K562 (cell line): ENCODE measurements around the gene NRSN2. TPM values are rescaled to one million over a fixed set of nuclear protein-coding genes. Genes with fewer than 3 reads are reported as not detected.

Experiments used
- CHD2 ChIP-seq: IDR thresholded peaks from 2 replicates; pipeline ENCODE4 v1.6.1; 2011; ENCODE audit warnings: low read depth, low read length
- COPS2 ChIP-seq: fragments of 450-650 bp; conservative IDR thresholded peaks from 2 replicates; pipeline ENCODE4 v1.6.1; 2016; ENCODE audit warnings: mild to moderate bottlenecking, moderate library complexity
- CREB1 ChIP-seq, 2 experiments: sonication (generic) in 1 of 2; formaldehyde crosslinking in 1 of 2; IDR thresholded peaks; 2 replicates each; pipeline versions ENCODE4 v1.6.1 to v1.8.0; 2012 to 2022; ENCODE audit warnings: inconsistent platforms in 1 of 2, mild to moderate bottlenecking in 1 of 2, missing genetic modification reagents in 1 of 2, moderate library complexity in 1 of 2
- DACH1 ChIP-seq: fragments of 450-650 bp; IDR thresholded peaks from 2 replicates; pipeline ENCODE4 v1.6.1; 2018; ENCODE audit not compliant: partially characterized antibody
- GABPA ChIP-seq: fragments of 200-800 bp; sonication (Bioruptor generic); conservative IDR thresholded peaks from 2 replicates; pipeline ENCODE4 v1.6.1; 2016; ENCODE audit warnings: low read depth, missing genetic modification characterization, missing compliant biosample characterization
- GTF2E2 ChIP-seq: fragments of 200-800 bp; sonication (Bioruptor generic); IDR thresholded peaks from 2 replicates; pipeline ENCODE4 v1.6.1; 2016; ENCODE audit warnings: missing genetic modification characterization, missing compliant biosample characterization
- IRF1 ChIP-seq: sonication (generic); formaldehyde crosslinking; IDR thresholded peaks from 2 replicates; pipeline ENCODE4 v1.8.0; 2022; ENCODE audit warnings: missing genetic modification reagents, mild to moderate bottlenecking, borderline replicate concordance
- RBM22 ChIP-seq: fragments of 200-400 bp; formaldehyde crosslinking; IDR thresholded peaks from 2 replicates; pipeline ENCODE4 v1.6.1; 2018; ENCODE audit warnings: low read length, low read depth; ENCODE audit not compliant: poor library complexity, severe bottlenecking
- SMARCA5 ChIP-seq: fragments of 450-650 bp; IDR thresholded peaks from 2 replicates; pipeline ENCODE4 v1.6.1; 2016
- TCF7L2 ChIP-seq: fragments of 150-350 bp; IDR thresholded peaks from 2 replicates; pipeline ENCODE4 v1.6.1; 2016; ENCODE audit warnings: low read depth, mild to moderate bottlenecking, low read length, moderate library complexity
- U2AF1 ChIP-seq: fragments of 200-400 bp; formaldehyde crosslinking; optimal IDR thresholded peaks from 2 replicates; pipeline ENCODE3; 2017; ENCODE audit warnings: mild to moderate bottlenecking, low read depth, low read length, moderate library complexity
- ZNF23 ChIP-seq: fragments of 250-450 bp; sonication (Bioruptor Pico); IDR thresholded peaks from 2 replicates; pipeline ENCODE4 v1.4.0; 2020; ENCODE audit warnings: mild to moderate bottlenecking
- ZNF311 ChIP-seq: fragments of 250-450 bp; sonication (Bioruptor Pico); IDR thresholded peaks from 2 replicates; pipeline ENCODE4 v1.4.0; 2020; ENCODE audit warnings: mild to moderate bottlenecking, moderate library complexity
- ZNF583 ChIP-seq: fragments of 250-450 bp; sonication (Bioruptor Pico); IDR thresholded peaks from 2 replicates; pipeline ENCODE4 v1.4.0; 2020
- polyA plus RNA-seq, 8 experiments: library from polyadenylated mRNA; depleted of rRNA in 4 of 8; stranded (reverse) in 5 of 8; unstranded in 3 of 8; fragments of >200 nt; fragmentation: Nextera tagmentation in 2 of 8; fragmentation: Illumina TruSeq in 1 of 8; extraction: Ambion mirVana in 2 of 8; extraction: Trizol in 1 of 8; gene quantifications; 2 replicates each; pipeline versions ENCODE4 v1.2.1 to v1.2.3, GENCODE V29; 2011 to 2014; ENCODE audit warnings: inconsistent platforms in 1 of 8, missing spikeins in 1 of 8
- total RNA-seq, 7 experiments: library from RNA; depleted of rRNA in 6 of 7; stranded (reverse); fragments of >200 nt in 6 of 7; fragmentation: Illumina TruSeq in 2 of 7; extraction: Trizol in 2 of 7; gene quantifications; 2 replicates each; pipeline versions ENCODE4 v1.2.1 to v1.2.3, GENCODE V29; 2011 to 2021; ENCODE audit warnings: low replicate concordance in 1 of 7
- TF ChIP-seq, protein P1 (sequence below): sonication (generic); formaldehyde crosslinking; IDR thresholded peaks from 2 replicates; pipeline ENCODE4 v1.8.0; 2022; ENCODE audit warnings: mild to moderate bottlenecking, missing genetic modification reagents
- TF ChIP-seq, protein P2 (sequence below): sonication (generic); formaldehyde crosslinking; IDR thresholded peaks from 2 replicates; pipeline ENCODE4 v1.8.1; 2023; ENCODE audit warnings: mild to moderate bottlenecking, missing genetic modification reagents
- TF ChIP-seq, protein P3 (sequence below): sonication (generic); formaldehyde crosslinking; IDR thresholded peaks from 2 replicates; pipeline ENCODE4 v1.8.0; 2022; ENCODE audit warnings: missing genetic modification reagents, mild to moderate bottlenecking, moderate library complexity, borderline replicate concordance
- TF ChIP-seq, protein P4 (sequence below), 2 experiments: IDR thresholded peaks in 1 of 2; conservative IDR thresholded peaks in 1 of 2; 2 replicates each; pipeline ENCODE4 v1.6.1; 2016; ENCODE audit warnings: low read depth in 2 of 2, mild to moderate bottlenecking in 1 of 2, missing compliant biosample characterization in 1 of 2, missing genetic modification characterization in 1 of 2, moderate library complexity in 1 of 2

The NRSN2 gene
- total and polyA plus RNA-seq, 9 of the 15 experiments (the other 6 are each of a cell fraction or from before 2014, with no cell fraction given), result 7.5 to 29.7 (median 11.1) TPM

DNA sequence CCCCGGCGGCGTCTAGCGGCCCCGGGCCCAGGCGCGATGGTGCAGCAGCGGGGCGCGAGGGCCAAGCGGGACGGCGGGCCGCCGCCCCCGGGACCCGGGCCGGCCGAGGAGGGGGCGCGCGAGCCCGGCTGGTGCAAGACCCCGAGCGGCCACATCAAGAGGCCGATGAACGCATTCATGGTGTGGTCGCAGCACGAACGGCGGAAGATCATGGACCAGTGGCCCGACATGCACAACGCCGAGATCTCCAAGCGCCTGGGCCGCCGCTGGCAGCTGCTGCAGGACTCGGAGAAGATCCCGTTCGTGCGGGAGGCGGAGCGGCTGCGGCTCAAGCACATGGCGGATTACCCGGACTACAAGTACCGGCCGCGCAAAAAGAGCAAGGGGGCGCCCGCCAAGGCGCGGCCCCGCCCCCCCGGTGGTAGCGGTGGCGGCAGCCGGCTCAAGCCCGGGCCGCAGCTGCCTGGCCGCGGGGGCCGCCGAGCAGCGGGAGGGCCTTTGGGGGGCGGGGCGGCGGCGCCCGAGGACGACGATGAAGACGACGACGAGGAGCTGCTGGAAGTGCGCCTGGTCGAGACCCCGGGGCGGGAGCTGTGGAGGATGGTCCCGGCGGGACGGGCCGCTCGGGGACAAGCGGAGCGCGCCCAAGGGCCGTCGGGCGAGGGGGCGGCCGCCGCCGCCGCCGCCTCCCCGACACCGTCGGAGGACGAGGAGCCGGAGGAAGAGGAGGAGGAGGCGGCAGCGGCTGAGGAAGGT, 20.8 kb upstream of the NRSN2 start (continued):
- TF ChIP-seq CREB1 (IDR thresholded peaks at IDR 0.05) (no peak), CREB1 (CRISPR knock-in tag; IDR thresholded peaks at IDR 0.05) (no peak), GTF2E2 (tag) (no peak), SMARCA5 (no peak), GABPA (tag) (no peak), ZNF583 (CRISPR knock-in tag) (peak; percentile 23; the same call in 1 of the 2 replicates), TCF7L2 (no peak), ZNF23 (CRISPR knock-in tag) (no peak), U2AF1 (no peak), RBM22 (peak; percentile 24), IRF1 (CRISPR knock-in tag) (no peak), COPS2 (no peak), CHD2 (no peak), DACH1 (no peak), ZNF311 (CRISPR knock-in tag) (no peak)
- TF ChIP-seq, protein P1, sequence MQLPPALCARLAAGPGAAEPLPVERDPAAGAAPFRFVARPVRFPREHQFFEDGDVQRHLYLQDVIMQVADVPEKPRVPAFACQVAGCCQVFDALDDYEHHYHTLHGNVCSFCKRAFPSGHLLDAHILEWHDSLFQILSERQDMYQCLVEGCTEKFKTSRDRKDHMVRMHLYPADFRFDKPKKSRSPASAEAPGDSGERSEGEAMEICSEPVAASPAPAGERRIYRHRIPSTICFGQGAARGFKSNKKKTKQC (CRISPR knock-in tag), result no peak
- TF ChIP-seq, protein P2, sequence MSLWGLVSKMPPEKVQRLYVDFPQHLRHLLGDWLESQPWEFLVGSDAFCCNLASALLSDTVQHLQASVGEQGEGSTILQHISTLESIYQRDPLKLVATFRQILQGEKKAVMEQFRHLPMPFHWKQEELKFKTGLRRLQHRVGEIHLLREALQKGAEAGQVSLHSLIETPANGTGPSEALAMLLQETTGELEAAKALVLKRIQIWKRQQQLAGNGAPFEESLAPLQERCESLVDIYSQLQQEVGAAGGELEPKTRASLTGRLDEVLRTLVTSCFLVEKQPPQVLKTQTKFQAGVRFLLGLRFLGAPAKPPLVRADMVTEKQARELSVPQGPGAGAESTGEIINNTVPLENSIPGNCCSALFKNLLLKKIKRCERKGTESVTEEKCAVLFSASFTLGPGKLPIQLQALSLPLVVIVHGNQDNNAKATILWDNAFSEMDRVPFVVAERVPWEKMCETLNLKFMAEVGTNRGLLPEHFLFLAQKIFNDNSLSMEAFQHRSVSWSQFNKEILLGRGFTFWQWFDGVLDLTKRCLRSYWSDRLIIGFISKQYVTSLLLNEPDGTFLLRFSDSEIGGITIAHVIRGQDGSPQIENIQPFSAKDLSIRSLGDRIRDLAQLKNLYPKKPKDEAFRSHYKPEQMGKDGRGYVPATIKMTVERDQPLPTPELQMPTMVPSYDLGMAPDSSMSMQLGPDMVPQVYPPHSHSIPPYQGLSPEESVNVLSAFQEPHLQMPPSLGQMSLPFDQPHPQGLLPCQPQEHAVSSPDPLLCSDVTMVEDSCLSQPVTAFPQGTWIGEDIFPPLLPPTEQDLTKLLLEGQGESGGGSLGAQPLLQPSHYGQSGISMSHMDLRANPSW (CRISPR knock-in tag), result no peak
- TF ChIP-seq, protein P3, sequence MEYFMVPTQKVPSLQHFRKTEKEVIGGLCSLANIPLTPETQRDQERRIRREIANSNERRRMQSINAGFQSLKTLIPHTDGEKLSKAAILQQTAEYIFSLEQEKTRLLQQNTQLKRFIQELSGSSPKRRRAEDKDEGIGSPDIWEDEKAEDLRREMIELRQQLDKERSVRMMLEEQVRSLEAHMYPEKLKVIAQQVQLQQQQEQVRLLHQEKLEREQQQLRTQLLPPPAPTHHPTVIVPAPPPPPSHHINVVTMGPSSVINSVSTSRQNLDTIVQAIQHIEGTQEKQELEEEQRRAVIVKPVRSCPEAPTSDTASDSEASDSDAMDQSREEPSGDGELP, result peak; percentile 38; the same call in 1 of the 2 replicates
- TF ChIP-seq, protein P4, sequence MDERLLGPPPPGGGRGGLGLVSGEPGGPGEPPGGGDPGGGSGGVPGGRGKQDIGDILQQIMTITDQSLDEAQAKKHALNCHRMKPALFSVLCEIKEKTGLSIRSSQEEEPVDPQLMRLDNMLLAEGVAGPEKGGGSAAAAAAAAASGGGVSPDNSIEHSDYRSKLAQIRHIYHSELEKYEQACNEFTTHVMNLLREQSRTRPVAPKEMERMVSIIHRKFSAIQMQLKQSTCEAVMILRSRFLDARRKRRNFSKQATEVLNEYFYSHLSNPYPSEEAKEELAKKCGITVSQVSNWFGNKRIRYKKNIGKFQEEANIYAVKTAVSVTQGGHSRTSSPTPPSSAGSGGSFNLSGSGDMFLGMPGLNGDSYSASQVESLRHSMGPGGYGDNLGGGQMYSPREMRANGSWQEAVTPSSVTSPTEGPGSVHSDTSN (CRISPR knock-in tag; IDR thresholded peaks at IDR 0.05; ENCODE audit: low read depth), result no peak
- TF ChIP-seq, protein P4 (tag; conservative IDR thresholded peaks at IDR 0.05; ENCODE audit: low read depth), result no peak
